Measurements from ENCODE around the gene CYTIP. TPM values are rescaled to one million over a fixed set of nuclear protein-coding genes. Genes with fewer than 3 reads are reported as not detected.
A peak's percentile ranks its signal among the peaks of the same experiment; 100 is the strongest.

CYTIP gene
- 100 to 1,000 TPM; 183 to 207 (median 195) TPM for total RNA-seq

- no peaks in the 10 kb centered on the region for H3K27me3 Mint-ChIP-seq (ENCODE audit: low read depth)
- ATAC-seq, result peak; percentile 25 to 32
- DNase-seq, result peak; percentile 49
- H3K36me3 Mint-ChIP-seq (ENCODE audit: insufficient read depth), result peaks cover 38% of the 10 kb centered on the region
- no peaks in the 10 kb centered on the region for H3K9me3 Mint-ChIP-seq
- peaks cover 48% of the 10 kb centered on the region for H3K4me1 Mint-ChIP-seq (ENCODE audit: low read depth)
- H3K4me3 Mint-ChIP-seq, result peak within 1 kb of the TSS; percentile 95
These were observed at the start of gene CYTIP for GRCh38 chr2:157443795-157444640. CYTIP (minus strand) TSS chr2:157444089; CDS start chr2:157444020, 69 bp downstream.

GRCh38 chr2:157492189-157492773, 48.4 kb upstream of the CYTIP start:
- peak; percentile 72 for DNase-seq
- peak; percentile 87 to 90 for ATAC-seq
- no peak overlapping the region for H3K4me3 Mint-ChIP-seq
- H3K36me3 Mint-ChIP-seq (ENCODE audit: insufficient read depth), result no peaks in the 10 kb centered on the region
- no peaks in the 10 kb centered on the region for H3K27me3 Mint-ChIP-seq (ENCODE audit: low read depth)
- no peaks in the 10 kb centered on the region for H3K9me3 Mint-ChIP-seq
- peaks cover 53% of the 10 kb centered on the region for H3K4me1 Mint-ChIP-seq (ENCODE audit: low read depth)

- no peak overlapping the region for H3K4me3 Mint-ChIP-seq
- no peaks in the 10 kb centered on the region for H3K27me3 Mint-ChIP-seq (ENCODE audit: low read depth)
- H3K9me3 Mint-ChIP-seq, result no peaks in the 10 kb centered on the region
- peaks cover 71% of the 10 kb centered on the region for H3K4me1 Mint-ChIP-seq (ENCODE audit: low read depth)
- DNase-seq, result no peak
- no peaks in the 10 kb centered on the region for H3K36me3 Mint-ChIP-seq (ENCODE audit: insufficient read depth)
- ATAC-seq, result no peak
These were observed 46.1 kb upstream of the CYTIP start for GRCh38 chr2:157489983-157490382.

- ATAC-seq (no peak), DNase-seq (no peak)
- no peaks in the 10 kb centered on the region for H3K9me3 Mint-ChIP-seq
- H3K4me3 Mint-ChIP-seq, result no peak overlapping the region
- H3K36me3 Mint-ChIP-seq (ENCODE audit: insufficient read depth), result no peaks in the 10 kb centered on the region
- H3K4me1 Mint-ChIP-seq (ENCODE audit: low read depth), result peaks cover 76% of the 10 kb centered on the region
- H3K27me3 Mint-ChIP-seq (ENCODE audit: low read depth), result no peaks in the 10 kb centered on the region
These were observed 45.0 kb upstream of the CYTIP start for GRCh38 chr2:157488877-157489276.

GRCh38 chr2:157487747-157488146, 43.9 kb upstream of the CYTIP start:
- Mint-ChIP-seq H3K9me3 (no peaks in the 10 kb centered on the region), H3K4me3 (no peak overlapping the region), H3K4me1 (ENCODE audit: low read depth) (peaks cover 68% of the 10 kb centered on the region), H3K27me3 (ENCODE audit: low read depth) (no peaks in the 10 kb centered on the region), H3K36me3 (ENCODE audit: insufficient read depth) (no peaks in the 10 kb centered on the region)
- ATAC-seq (no peak), DNase-seq (no peak)

- Mint-ChIP-seq H3K27me3 (ENCODE audit: low read depth) (no peaks in the 10 kb centered on the region), H3K4me1 (ENCODE audit: low read depth) (peaks cover 66% of the 10 kb centered on the region), H3K9me3 (no peaks in the 10 kb centered on the region), H3K4me3 (peak overlapping the region; percentile 59), H3K36me3 (ENCODE audit: insufficient read depth) (no peaks in the 10 kb centered on the region)
- ATAC-seq (peak in 1 of 2 donors; percentile 39), DNase-seq (no peak)
These were observed 43.4 kb upstream of the CYTIP start for GRCh38 chr2:157487271-157487610.

- Mint-ChIP-seq H3K36me3 (ENCODE audit: insufficient read depth) (no peaks in the 10 kb centered on the region), H3K4me3 (peak overlapping the region; percentile 59), H3K9me3 (no peaks in the 10 kb centered on the region), H3K4me1 (ENCODE audit: low read depth) (peaks cover 60% of the 10 kb centered on the region), H3K27me3 (ENCODE audit: low read depth) (no peaks in the 10 kb centered on the region)
- ATAC-seq, result peak; percentile 16 to 41
- DNase-seq, result no peak
These were observed 42.8 kb upstream of the CYTIP start for GRCh38 chr2:157486596-157487270.

- peaks cover 67% of the 10 kb centered on the region for H3K4me1 Mint-ChIP-seq (ENCODE audit: low read depth)
- ATAC-seq (peak; percentile 67 to 73), DNase-seq (no peak)
- H3K27me3 Mint-ChIP-seq (ENCODE audit: low read depth), result no peaks in the 10 kb centered on the region
- H3K4me3 Mint-ChIP-seq, result no peak overlapping the region
- H3K9me3 Mint-ChIP-seq, result no peaks in the 10 kb centered on the region
- no peaks in the 10 kb centered on the region for H3K36me3 Mint-ChIP-seq (ENCODE audit: insufficient read depth)
These were observed 36.5 kb upstream of the CYTIP start for GRCh38 chr2:157480182-157480961.

GRCh38 chr2:157479081-157480027, 35.5 kb upstream of the CYTIP start:
- H3K9me3 Mint-ChIP-seq, result no peaks in the 10 kb centered on the region
- no peak for ATAC-seq
- H3K36me3 Mint-ChIP-seq (ENCODE audit: insufficient read depth), result no peaks in the 10 kb centered on the region
- DNase-seq, result no peak
- H3K4me3 Mint-ChIP-seq, result peak overlapping the region; percentile 11
- H3K27me3 Mint-ChIP-seq (ENCODE audit: low read depth), result no peaks in the 10 kb centered on the region
- peaks cover 65% of the 10 kb centered on the region for H3K4me1 Mint-ChIP-seq (ENCODE audit: low read depth)

- ATAC-seq, result no peak
- H3K27me3 Mint-ChIP-seq (ENCODE audit: low read depth), result no peaks in the 10 kb centered on the region
- H3K4me1 Mint-ChIP-seq (ENCODE audit: low read depth), result peaks cover 75% of the 10 kb centered on the region
- H3K36me3 Mint-ChIP-seq (ENCODE audit: insufficient read depth), result no peaks in the 10 kb centered on the region
- H3K9me3 Mint-ChIP-seq, result no peaks in the 10 kb centered on the region
- H3K4me3 Mint-ChIP-seq, result peak overlapping the region; percentile 8
- no peak for DNase-seq
These were observed 34.0 kb upstream of the CYTIP start for GRCh38 chr2:157477919-157478318.

- Mint-ChIP-seq H3K4me1 (ENCODE audit: low read depth) (peaks cover 77% of the 10 kb centered on the region), H3K9me3 (no peaks in the 10 kb centered on the region), H3K4me3 (peak overlapping the region; percentile 42), H3K36me3 (ENCODE audit: insufficient read depth) (no peaks in the 10 kb centered on the region), H3K27me3 (ENCODE audit: low read depth) (no peaks in the 10 kb centered on the region)
- no peak for DNase-seq
- ATAC-seq, result peak; percentile 67 to 70
These were observed 33.2 kb upstream of the CYTIP start for GRCh38 chr2:157476953-157477709.

- ATAC-seq (no peak), DNase-seq (no peak)
- Mint-ChIP-seq H3K4me1 (ENCODE audit: low read depth) (peaks cover 75% of the 10 kb centered on the region), H3K27me3 (ENCODE audit: low read depth) (no peaks in the 10 kb centered on the region), H3K4me3 (no peak overlapping the region), H3K36me3 (ENCODE audit: insufficient read depth) (no peaks in the 10 kb centered on the region), H3K9me3 (no peaks in the 10 kb centered on the region)
These were observed 32.0 kb upstream of the CYTIP start for GRCh38 chr2:157475722-157476390.

All from activated T-cell treated with anti-CD3 and anti-CD28 coated beads, Interleukin-2, amount 50 U/mL, for 4 hours (primary cell).